H1 (cell line): ENCODE results near the gene MRC2. TPM values are rescaled to one million over a fixed set of nuclear protein-coding genes. Genes with fewer than 3 reads are reported as not detected.

Experiments used
- CBX8 ChIP-seq: fragments of 300-800, 300-1000 bp; sonication (generic); IDR thresholded peaks from 2 replicates; pipeline ENCODE4 v1.7.1; 2016; ENCODE audit warnings: low read depth, low read length, borderline replicate concordance
- E2F6 ChIP-seq: IDR thresholded peaks from 2 replicates; pipeline ENCODE4 v1.6.1; 2012; ENCODE audit warnings: inconsistent platforms
- JUND ChIP-seq: IDR thresholded peaks from 2 replicates; pipeline ENCODE4 v1.6.1; 2011; ENCODE audit warnings: mild to moderate bottlenecking, improper control_type of control experiment, low read length
- SIN3A ChIP-seq, 2 experiments: IDR thresholded peaks in 1 of 2; conservative IDR thresholded peaks in 1 of 2; 2 replicates each; pipeline ENCODE4 v1.6.1; 2011 to 2012; ENCODE audit warnings: low read length in 2 of 2, improper control_type of control experiment in 1 of 2, low read depth in 1 of 2, mild to moderate bottlenecking in 1 of 2
- SIX5 ChIP-seq: IDR thresholded peaks from 2 replicates; pipeline ENCODE4 v1.6.1; 2011; ENCODE audit warnings: mild to moderate bottlenecking, low read depth, low read length
- TEAD4 ChIP-seq: IDR thresholded peaks from 2 replicates; pipeline ENCODE4 v1.6.1; 2012; ENCODE audit warnings: low read depth, low read length, inconsistent platforms, mixed read lengths
- USF2 ChIP-seq: IDR thresholded peaks from 2 replicates; pipeline ENCODE4 v1.6.1; 2011; ENCODE audit warnings: low read length, improper control_type of control experiment
- ZNF274 ChIP-seq: IDR thresholded peaks from 2 replicates; pipeline ENCODE4 v1.7.0; 2012; ENCODE audit warnings: low read length, borderline replicate concordance; ENCODE audit errors: extremely low read depth
- polyA plus RNA-seq, 7 experiments: library from polyadenylated mRNA; depleted of rRNA in 3 of 7; stranded (reverse) in 5 of 7; unstranded in 2 of 7; fragments of >200 nt in 5 of 7; fragments of 200-250 nt in 2 of 7; gene quantifications; 1 replicate in 5 of 7; 2 replicates in 1 of 7; 4 replicates in 1 of 7; pipeline versions ENCODE4 v1.2.1 to v1.2.3, GENCODE V29; 2011 to 2013; ENCODE audit warnings: missing spikeins in 2 of 7, mixed read lengths in 2 of 7
- total RNA-seq: library from RNA; stranded (reverse); fragmentation: NEBNext Ultra II Directional; extraction: Animal tissue kit (Norgen Biotek cat#: 25700); gene quantifications from 2 replicates; pipeline ENCODE4 v1.2.1, GENCODE V29; 2021

Gene MRC2
- total and polyA plus RNA-seq, 2 of the 8 experiments (the other 6 are each of a cell fraction or from before 2014, with no cell fraction given), result 7.0 to 24.2 TPM

GRCh38 chr17:62643496-62643895 lies 16.0 kb downstream of the MRC2 start (continued):
- TF ChIP-seq USF2 (no peak), CBX8 (no peak), TEAD4 (no peak), SIX5 (no peak), E2F6 (no peak), ZNF274 (no peak), JUND (no peak), SIN3A (conservative IDR thresholded peaks at IDR 0.05 in 1 of 2, IDR thresholded peaks at IDR 0.05 in 1 of 2; ENCODE audit: low read depth in 1 of 2, low read length in 2 of 2) (no peak)
